ENCODE measurements around the gene GSTM5.
"Not testable (repeated sequence)": the region's sequence is repeated elsewhere in the genome, so short reads cannot be mapped to it uniquely, and the experiment has no call there.

The GSTM5 gene

GRCh38 chr1:109762821-109763645, 51.0 kb downstream of the GSTM5 start:
- no peak for DNase-seq

- no peak for DNase-seq
Observed at GRCh38 chr1:109763646-109764415, 51.8 kb downstream of the GSTM5 start, which contains the start of gene EPS8L3. EPS8L3 (minus strand) TSS chr1:109763923; CDS start chr1:109761749, 2,174 bp downstream.

DNA sequence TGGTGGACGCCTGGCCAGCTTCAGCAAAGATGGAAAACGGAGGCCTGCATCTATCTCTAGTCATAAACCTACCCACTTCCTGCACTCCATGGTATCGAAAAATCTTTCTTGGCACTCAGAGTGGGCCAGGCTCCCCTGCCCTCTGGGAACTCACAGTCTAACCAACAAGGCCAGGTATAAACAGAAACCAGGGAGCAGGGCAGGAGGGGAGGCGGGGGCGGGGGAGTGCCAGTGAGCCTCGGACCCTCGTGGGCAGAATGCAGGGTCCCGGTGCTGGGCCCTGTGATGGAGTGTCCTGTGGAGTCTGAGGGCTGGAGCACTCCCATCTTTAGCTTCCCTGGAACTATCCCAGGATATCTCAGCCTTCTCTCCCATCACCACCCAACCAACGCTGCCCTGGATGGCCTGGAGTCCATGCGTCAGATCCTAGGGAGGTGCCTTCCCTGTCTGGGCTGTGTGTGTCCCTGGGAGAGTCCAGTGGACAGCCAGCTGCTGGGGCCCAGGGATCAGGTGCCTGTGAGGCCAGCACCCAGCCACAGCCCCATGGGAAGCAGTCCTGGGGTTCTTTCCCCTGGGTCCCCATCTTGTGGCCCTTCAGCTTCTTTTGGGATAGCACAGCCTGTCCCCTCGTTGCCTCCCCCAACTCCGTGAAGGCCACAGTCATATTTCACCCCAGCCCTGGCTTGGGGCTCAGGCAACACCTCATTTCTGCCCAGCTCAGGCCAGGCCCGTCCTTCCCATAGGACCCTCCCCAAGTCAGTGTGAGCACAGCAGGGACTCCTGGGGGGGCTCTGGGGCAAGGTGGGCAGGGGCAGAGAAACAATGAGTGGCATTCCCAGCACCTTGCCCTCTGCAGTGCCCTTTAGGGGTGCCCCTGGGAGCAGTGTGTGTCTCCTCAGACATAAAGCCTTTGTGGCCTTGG, 52.8 kb downstream of the GSTM5 start:
- DNase-seq = no peak

DNA sequence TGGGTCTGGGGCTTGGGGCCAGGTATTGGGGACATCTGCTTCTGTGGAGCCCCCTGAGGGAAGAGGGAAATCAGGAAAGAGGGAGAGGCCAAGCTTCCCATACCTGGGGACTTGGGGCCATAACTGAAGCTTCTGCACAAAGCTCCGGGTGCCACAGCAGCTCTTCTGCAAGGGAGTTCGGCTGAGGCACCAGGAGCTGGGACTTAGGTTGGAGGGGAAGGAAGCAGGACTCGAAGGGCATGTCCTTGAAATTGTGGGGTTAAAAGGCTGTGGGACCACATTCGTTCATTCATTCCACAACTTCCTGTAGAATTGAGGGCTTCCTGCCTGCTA, 53.4 kb downstream of the GSTM5 start:
- no peak for DNase-seq

GRCh38 chr1:109765896-109766615, 54.0 kb downstream of the GSTM5 start:
- DNase-seq = no peak

DNA sequence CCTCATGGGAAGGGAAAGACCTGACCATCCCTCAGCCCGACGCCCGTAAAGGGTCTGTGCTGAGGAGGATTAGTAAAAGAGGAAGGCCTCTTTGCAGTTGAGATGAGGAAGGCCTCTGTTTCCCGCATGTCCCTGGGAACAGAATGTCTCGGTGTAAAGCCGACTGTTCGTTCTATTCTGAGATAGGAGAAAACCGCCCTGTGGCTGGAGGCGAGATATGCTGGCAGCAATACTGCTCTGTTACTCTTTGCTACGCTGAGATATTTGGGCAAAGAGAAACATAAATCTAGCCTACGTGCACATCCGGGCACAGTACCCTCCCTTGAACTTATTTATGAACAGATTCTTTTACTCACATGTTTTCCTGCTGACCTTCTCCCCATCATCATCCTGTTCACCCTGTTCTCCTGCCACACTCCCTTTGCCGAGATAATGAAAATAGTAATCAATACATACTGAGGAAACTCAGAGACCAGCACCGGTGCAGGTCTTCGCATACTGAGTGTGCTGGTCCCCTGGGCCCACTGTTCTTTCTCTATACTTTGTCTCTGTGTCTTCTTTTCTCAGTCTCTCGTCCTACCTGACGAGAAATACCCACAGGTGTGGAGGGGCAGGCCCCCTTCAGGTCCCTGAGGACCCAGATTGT, 55.1 kb downstream of the GSTM5 start:
- not testable (repeated sequence) for DNase-seq
